ENCODE measurements around the gene COX15.
"Not testable (repeated sequence)": the region's sequence is repeated elsewhere in the genome, so short reads cannot be mapped to it uniquely, and the experiment has no call there.

DNA sequence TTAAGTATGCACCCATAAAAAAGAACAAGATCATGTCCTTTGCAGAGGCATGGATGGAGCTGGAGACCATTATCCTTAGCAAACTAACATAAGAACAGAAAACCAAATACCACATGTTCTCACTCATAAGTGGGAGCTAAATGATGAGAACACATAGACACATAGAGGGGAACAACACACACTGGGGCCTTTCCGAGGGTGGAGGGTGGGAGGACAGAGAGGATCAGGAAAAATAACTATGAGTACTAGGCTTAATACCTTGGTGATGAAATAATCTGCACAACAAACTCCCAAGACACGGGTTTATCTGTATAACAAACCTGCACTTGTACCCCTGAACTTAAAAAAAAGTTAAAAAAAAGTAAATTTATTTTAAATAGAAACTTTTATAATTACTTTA is 14.2 kb upstream of the COX15 start:
- TF ChIP-seq EZH2phosphoT487 (IDR thresholded peaks at IDR 0.05; ENCODE audit: borderline replicate concordance, low read depth, low read length), result not testable (repeated sequence)
- TF ChIP-seq, protein P1, sequence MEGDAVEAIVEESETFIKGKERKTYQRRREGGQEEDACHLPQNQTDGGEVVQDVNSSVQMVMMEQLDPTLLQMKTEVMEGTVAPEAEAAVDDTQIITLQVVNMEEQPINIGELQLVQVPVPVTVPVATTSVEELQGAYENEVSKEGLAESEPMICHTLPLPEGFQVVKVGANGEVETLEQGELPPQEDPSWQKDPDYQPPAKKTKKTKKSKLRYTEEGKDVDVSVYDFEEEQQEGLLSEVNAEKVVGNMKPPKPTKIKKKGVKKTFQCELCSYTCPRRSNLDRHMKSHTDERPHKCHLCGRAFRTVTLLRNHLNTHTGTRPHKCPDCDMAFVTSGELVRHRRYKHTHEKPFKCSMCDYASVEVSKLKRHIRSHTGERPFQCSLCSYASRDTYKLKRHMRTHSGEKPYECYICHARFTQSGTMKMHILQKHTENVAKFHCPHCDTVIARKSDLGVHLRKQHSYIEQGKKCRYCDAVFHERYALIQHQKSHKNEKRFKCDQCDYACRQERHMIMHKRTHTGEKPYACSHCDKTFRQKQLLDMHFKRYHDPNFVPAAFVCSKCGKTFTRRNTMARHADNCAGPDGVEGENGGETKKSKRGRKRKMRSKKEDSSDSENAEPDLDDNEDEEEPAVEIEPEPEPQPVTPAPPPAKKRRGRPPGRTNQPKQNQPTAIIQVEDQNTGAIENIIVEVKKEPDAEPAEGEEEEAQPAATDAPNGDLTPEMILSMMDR (conservative IDR thresholded peaks at IDR 0.05; ENCODE audit: low read length), result not testable (repeated sequence)

Data from OCI-LY7 (cell line).